Testis (tissue), 3 donors: ENCODE measurements around the gene HEXA. TPM values are rescaled to one million over a fixed set of nuclear protein-coding genes. Genes with fewer than 3 reads are reported as not detected.

Experiments
- DNase-seq: peaks from one replicate; pipeline ENCODE4 v3.0.0-alpha.2; 2019
- H3K27ac ChIP-seq, 2 donors: fragments of 200-600 bp; sonication (generic); one replicate each; pipeline ENCODE4 v1.5.1; 2019
- H3K27me3 ChIP-seq: fragments of 200-600 bp; sonication (generic); one replicate; pipeline ENCODE4 v1.5.1; 2019
- H3K36me3 ChIP-seq: fragments of 200-600 bp; sonication (generic); one replicate; pipeline ENCODE4 v1.5.1; 2017; ENCODE audit warnings: low read depth; ENCODE audit errors: missing control alignments
- H3K4me1 ChIP-seq: fragments of 200-600 bp; sonication (generic); one replicate; pipeline ENCODE4 v1.5.1; 2019
- H3K4me3 ChIP-seq, 2 donors: fragments of 200-600 bp; sonication (generic); one replicate each; pipeline ENCODE4 v1.5.1; 2017 to 2019
- H3K9me3 ChIP-seq: fragments of 200-600 bp; sonication (generic); one replicate; pipeline ENCODE4 v1.5.1; 2017
- POLR2A ChIP-seq: fragments of 450-650 bp; IDR thresholded peaks from one replicate; pipeline ENCODE4 v1.6.1; 2017; ENCODE audit warnings: antibody characterized with exemption, mild to moderate bottlenecking, moderate library complexity
- WGBS, 2 donors: methylation state at CpG; one replicate each; pipeline ENCODE4 v1.1.5; 2018; 5-methylcytosine and 5-hydroxymethylcytosine counted together
- intact Hi-C: fragments of 100-400 bp; cut with DNase I; formaldehyde crosslinking; loops from one replicate; pipeline ENCODE4 v1.15.1; 2023; ENCODE audit warnings: low total_unique reads
- polyA plus RNA-seq: library from polyadenylated mRNA; stranded (reverse); fragments of 350-450 nt; fragmentation: Illumina TruSeq; extraction: RNeasy Lipid Tissue Mini Kit (QIAGEN cat#74804); gene quantifications from one replicate; pipeline ENCODE4 v1.2.3, GENCODE V29; 2014; ENCODE audit warnings: low read depth, low replicate concordance; ENCODE audit not compliant: insufficient read depth
- total RNA-seq, 2 donors: library from RNA; depleted of rRNA; stranded (reverse); fragments of >200 nt; gene quantifications; one replicate each; pipeline ENCODE4 v1.2.3, GENCODE V29; 2016
- TF ChIP-seq, protein P1 (sequence below), 3 experiments: fragments of 450-650 bp in 2 of 3; fragments of 200-600 bp in 1 of 3; sonication (generic) in 1 of 3; IDR thresholded peaks; one replicate each; pipeline ENCODE4 v1.5.1; 2016 to 2019; ENCODE audit warnings: antibody characterized with exemption in 3 of 3, mild to moderate bottlenecking in 2 of 3, moderate library complexity in 1 of 3

Gene HEXA
- total and polyA plus RNA-seq, 3 donors from 2014 or later: 110 to 188 (median 129) TPM

DNA sequence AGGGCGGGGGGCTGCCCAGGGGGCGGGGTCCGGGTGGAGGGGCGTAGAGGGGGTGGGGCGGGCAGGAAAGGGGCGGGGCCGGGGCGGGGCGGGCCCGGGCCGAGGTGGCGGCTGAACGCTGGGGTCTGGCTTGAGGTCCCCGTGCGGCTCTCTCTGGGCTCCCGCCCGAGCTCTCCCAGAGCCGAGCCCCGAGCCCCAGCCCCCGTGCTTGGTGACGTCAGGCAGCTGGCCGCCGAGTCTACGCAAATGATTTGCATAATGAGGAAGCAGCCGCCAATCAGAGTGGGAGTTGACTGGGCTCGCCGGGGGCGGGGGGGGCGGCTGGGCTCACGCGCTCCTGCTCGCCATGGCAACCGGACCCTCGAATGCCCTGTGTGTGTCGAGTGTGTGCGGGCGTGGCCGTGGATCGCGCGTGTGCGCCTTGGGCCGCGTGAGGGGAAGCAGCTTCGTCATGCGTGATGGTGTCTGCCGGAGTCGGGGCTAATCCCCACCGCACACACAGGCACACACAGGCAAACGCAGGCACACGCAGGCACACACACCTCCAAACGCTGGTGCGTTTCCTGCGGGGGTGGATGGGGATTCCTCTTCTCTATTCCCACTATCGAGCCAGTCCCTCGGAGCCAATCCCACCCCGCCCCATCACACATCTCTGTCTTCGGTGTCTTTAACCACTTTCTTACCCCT is 55.7 kb downstream of the HEXA start, which contains the start of gene CELF6:
Gene CELF6, minus strand, starts transcription at position 173 of the 687 bp plus-strand sequence. CDS start 283 bp downstream, outside the sequence.
- peak; percentile 88 for DNase-seq
- Histone ChIP-seq H3K4me1 (no peaks in the 10 kb centered on the region), H3K36me3 (no peaks in the 10 kb centered on the region), H3K27ac (no peak within 1 kb of the TSS), H3K9me3 (no peaks in the 10 kb centered on the region), H3K27me3 (no peaks in the 10 kb centered on the region), H3K4me3 (peak within 1 kb of the TSS; percentile 48 to 59)
- intact Hi-C loops: no loop called here
- no peak for TF ChIP-seq POLR2A
- TF ChIP-seq, protein P1, sequence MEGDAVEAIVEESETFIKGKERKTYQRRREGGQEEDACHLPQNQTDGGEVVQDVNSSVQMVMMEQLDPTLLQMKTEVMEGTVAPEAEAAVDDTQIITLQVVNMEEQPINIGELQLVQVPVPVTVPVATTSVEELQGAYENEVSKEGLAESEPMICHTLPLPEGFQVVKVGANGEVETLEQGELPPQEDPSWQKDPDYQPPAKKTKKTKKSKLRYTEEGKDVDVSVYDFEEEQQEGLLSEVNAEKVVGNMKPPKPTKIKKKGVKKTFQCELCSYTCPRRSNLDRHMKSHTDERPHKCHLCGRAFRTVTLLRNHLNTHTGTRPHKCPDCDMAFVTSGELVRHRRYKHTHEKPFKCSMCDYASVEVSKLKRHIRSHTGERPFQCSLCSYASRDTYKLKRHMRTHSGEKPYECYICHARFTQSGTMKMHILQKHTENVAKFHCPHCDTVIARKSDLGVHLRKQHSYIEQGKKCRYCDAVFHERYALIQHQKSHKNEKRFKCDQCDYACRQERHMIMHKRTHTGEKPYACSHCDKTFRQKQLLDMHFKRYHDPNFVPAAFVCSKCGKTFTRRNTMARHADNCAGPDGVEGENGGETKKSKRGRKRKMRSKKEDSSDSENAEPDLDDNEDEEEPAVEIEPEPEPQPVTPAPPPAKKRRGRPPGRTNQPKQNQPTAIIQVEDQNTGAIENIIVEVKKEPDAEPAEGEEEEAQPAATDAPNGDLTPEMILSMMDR (IDR thresholded peaks at IDR 0.05): no peak
- WGBS, 2 donors: 1 to 2% methylated on average over 12 to 26 of the region's 58 CpGs

DNA sequence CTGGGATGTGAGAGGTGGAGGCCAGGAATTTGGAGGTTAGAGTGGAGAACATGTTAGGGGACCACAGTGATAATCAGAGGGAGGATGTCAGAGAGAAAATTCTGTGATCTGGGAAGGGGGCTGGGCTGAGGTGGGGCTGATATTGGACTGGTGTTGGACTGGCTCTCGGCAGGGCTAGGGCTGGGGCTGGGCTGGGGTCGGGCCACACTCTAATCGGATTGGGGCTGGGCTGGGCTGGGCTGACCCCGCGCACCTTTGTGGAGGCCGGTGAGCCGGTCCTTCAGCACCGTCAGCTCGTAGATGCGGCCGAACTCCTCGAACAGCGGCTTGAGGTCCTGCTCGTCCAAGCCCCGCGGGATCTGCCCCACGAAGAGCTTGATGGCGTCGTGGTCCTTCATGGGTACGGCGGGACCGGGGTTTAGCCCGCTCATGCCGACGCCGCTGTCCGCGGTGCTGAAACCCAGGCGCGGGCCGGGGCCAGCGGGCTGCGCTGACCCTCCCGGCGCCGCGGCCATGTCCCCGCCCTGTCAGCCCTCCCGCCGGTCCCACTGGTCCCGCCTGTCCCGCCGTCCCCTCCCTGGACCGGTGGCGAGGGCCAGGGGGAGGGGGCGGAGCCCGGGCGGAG is 56.3 kb downstream of the HEXA start:
- DNase-seq: peak; percentile 64
- peak overlapping the region; percentile 48 to 59 for H3K4me3 ChIP-seq
- 5 to 25% methylated on average over 5 to 38 of the region's 48 CpGs for WGBS, 2 donors
- H3K4me1 ChIP-seq: no peaks in the 10 kb centered on the region
- intact Hi-C loops: no loop called here
- TF ChIP-seq POLR2A: no peak
- TF ChIP-seq, protein P1 (IDR thresholded peaks at IDR 0.05): no peak
- H3K27ac ChIP-seq: no peak overlapping the region
- H3K27me3 ChIP-seq: no peaks in the 10 kb centered on the region
- no peaks in the 10 kb centered on the region for H3K36me3 ChIP-seq
- H3K9me3 ChIP-seq: no peaks in the 10 kb centered on the region

DNA sequence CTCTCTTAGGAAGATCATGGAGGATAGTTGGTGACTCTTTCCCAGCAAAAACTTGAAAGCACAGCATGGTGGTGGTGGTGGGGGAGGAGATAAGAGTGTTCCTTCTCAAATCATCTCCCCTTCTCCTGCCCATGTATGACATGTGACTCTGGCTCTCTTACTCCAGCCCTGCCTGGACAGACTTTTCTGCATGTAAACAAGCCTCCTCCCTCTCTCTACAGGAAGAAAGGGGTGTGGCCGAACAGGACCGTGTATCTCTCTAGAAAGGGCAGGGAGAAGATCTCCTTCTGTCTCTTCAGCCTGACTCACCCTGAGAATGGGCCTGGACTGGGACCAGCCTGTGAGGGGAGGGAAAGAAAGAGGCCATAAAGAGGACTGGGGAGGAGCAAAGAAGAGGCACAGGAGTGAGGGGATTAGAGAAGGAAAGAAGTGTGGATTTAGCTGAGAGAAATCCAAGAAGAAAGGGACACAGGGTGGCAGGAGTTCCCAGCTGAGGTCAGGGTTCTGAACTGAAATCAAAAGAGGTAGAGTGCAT is 57.3 kb downstream of the HEXA start:
- no peak overlapping the region for H3K4me3 ChIP-seq
- H3K9me3 ChIP-seq: no peaks in the 10 kb centered on the region
- H3K27ac ChIP-seq: no peak overlapping the region
- intact Hi-C loops: no loop called here
- TF ChIP-seq, protein P1 (IDR thresholded peaks at IDR 0.05): no peak
- TF ChIP-seq POLR2A: no peak
- no peak for DNase-seq
- no peaks in the 10 kb centered on the region for H3K36me3 ChIP-seq
- 49% methylated on average over 2 of the region's 2 CpGs for WGBS, 2 donors
- no peaks in the 10 kb centered on the region for H3K27me3 ChIP-seq
- no peaks in the 10 kb centered on the region for H3K4me1 ChIP-seq

DNA sequence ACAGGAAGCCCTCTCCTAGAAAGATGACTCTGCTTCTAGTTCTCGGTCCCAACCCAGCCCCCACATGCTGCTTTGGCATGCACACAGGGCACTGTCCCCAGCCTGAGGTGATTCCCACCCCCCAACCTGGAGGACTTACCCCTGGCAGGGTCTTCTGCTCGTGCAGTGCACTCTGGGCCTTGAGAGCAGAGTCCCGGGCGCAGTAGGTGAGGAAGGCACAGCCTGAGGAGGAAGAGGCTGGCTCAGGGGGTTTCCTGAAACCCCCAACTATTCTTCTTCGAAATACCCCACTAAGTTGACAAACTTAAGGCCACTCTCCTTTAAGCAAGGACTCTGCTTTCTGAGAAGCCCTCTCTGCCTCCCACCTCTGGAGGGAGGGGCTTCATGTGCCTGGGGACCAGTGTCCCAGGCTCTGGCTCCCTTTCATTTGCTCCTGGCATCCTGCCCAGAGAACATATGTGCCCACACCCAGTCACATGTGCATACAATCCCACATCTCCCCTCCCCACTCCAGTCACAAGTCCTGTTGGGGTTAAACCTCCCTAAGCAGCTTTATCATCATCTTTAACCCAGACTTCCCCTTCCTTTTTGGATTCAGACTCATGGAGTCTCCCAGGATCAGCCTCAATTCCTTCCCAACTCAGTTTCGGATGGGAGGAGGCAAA is 60.0 kb downstream of the HEXA start:
- intact Hi-C loops: no loop called here
- WGBS, 2 donors: 81 to 82% methylated on average over 6 of the region's 6 CpGs
- Histone ChIP-seq H3K4me1 (no peaks in the 10 kb centered on the region), H3K36me3 (no peaks in the 10 kb centered on the region), H3K27me3 (no peaks in the 10 kb centered on the region), H3K27ac (no peak overlapping the region), H3K9me3 (no peaks in the 10 kb centered on the region), H3K4me3 (no peak overlapping the region)
- DNase-seq: no peak
- TF ChIP-seq, protein P1 (IDR thresholded peaks at IDR 0.05): no peak
- no peak for TF ChIP-seq POLR2A
